A549 (cell line): ENCODE results near the gene CSF2. TPM values are rescaled to one million over a fixed set of nuclear protein-coding genes. Genes with fewer than 3 reads are reported as not detected.
A peak's percentile ranks its signal among the peaks of the same experiment; 100 is the strongest.

Experiments
- ATAC-seq, 2 experiments: fragments of 200-7000 bp in 1 of 2; fragments of >200 bp in 1 of 2; cut with Nextera tagmentation in 1 of 2; cut with Tn5 transposase in 1 of 2; 3 replicates each; pipeline versions ENCODE4 v1.8.0 to v1.9.1; 2018 to 2020; ENCODE audit warnings: mild to moderate bottlenecking in 1 of 2, moderate library complexity in 1 of 2
- CTCF ChIA-PET: fragments of 300-600 bp; sonication (Branson Sonifier 250); formaldehyde crosslinking; extraction: SDS; loops from one replicate; lab custom pipeline; 2021; ENCODE audit warnings: antibody characterized with exemption, inconsistent platforms; lab: Yijun Ruan, JAX
- POLR2A ChIA-PET: fragments of 350-600 bp; formaldehyde crosslinking; extraction: SDS; loops from one replicate; lab custom pipeline; 2021; ENCODE audit warnings: antibody characterized with exemption, inconsistent platforms; lab: Yijun Ruan, JAX
- DNase-seq, 2 experiments: peaks; one replicate each; pipeline versions ENCODE4 v3.0.0 to v3.0.0-alpha.2; 2011 to 2016; ENCODE audit warnings: low read depth in 1 of 2, low spot score in 1 of 2
- FAIRE-seq: peaks from 2 replicates; lab custom pipeline; 2011; peaks lifted over from hg19 to GRCh38; lab: Jason Lieb, UNC
- H3K27ac ChIP-seq, 2 experiments: fragments of >200 bp; sonication (Bioruptor Twin); formaldehyde crosslinking; 3 replicates each; pipeline ENCODE4 v1.5.1; 2016 to 2017
- H3K4me1 ChIP-seq: fragments of >200 bp; sonication (Bioruptor Twin); formaldehyde crosslinking; 3 replicates; pipeline ENCODE4 v1.6.1; 2016
- H3K4me2 ChIP-seq: fragments of >200 bp; sonication (Bioruptor Twin); formaldehyde crosslinking; 3 replicates; pipeline ENCODE4 v1.6.1; 2016
- H3K4me3 ChIP-seq: fragments of >200 bp; sonication (Bioruptor Twin); formaldehyde crosslinking; 3 replicates; pipeline ENCODE4 v1.5.1; 2016
- H3K9me3 ChIP-seq: fragments of >200 bp; sonication (Bioruptor Twin); formaldehyde crosslinking; 3 replicates; pipeline ENCODE4 v1.6.1; 2016
- BHLHE40 ChIP-seq: IDR thresholded peaks from 2 replicates; pipeline ENCODE4 v1.6.1; 2012; ENCODE audit warnings: low read depth, low read length, inconsistent platforms
- CBX8 ChIP-seq: fragments of 200-600 bp; sonication (generic); IDR thresholded peaks from 2 replicates; pipeline ENCODE4 v1.6.1; 2016
- CHD2 ChIP-seq: fragments of 150-350 bp; IDR thresholded peaks from 2 replicates; pipeline ENCODE4 v1.6.1; 2014; ENCODE audit warnings: low read length; ENCODE audit not compliant: partially characterized antibody
- EHF ChIP-seq: fragments of 250-450 bp; sonication (Bioruptor Pico); IDR thresholded peaks from 2 replicates; pipeline ENCODE4 v1.5.0; 2020; ENCODE audit warnings: mild to moderate bottlenecking
- EHMT2 ChIP-seq: fragments of 200-600 bp; sonication (generic); IDR thresholded peaks from 2 replicates; pipeline ENCODE4 v1.6.1; 2016; ENCODE audit warnings: antibody characterized with exemption, low read depth, mild to moderate bottlenecking, moderate library complexity
- FOSB ChIP-seq: fragments of 250-450 bp; sonication (Bioruptor Pico); IDR thresholded peaks from 2 replicates; pipeline ENCODE4 v1.5.0; 2020; ENCODE audit warnings: mild to moderate bottlenecking, moderate library complexity
- FOSL2 ChIP-seq, 2 experiments: fragments of 450-650 bp in 1 of 2; fragments of >200 bp in 1 of 2; sonication (Bioruptor Twin) in 1 of 2; formaldehyde crosslinking; IDR thresholded peaks; 2 replicates each; pipeline versions ENCODE4 v1.5.0 to v1.6.1; 2016 to 2020; ENCODE audit warnings: mild to moderate bottlenecking in 1 of 2, moderate library complexity in 1 of 2
- FOXS1 ChIP-seq: fragments of 250-450 bp; sonication (Bioruptor Pico); IDR thresholded peaks from 2 replicates; pipeline ENCODE4 v1.5.0; 2020; ENCODE audit warnings: mild to moderate bottlenecking, moderate library complexity
- HDAC2 ChIP-seq: fragments of 200-600 bp; sonication (generic); IDR thresholded peaks from 2 replicates; pipeline ENCODE4 v1.6.1; 2016
- HOXA7 ChIP-seq: fragments of 250-450 bp; sonication (Bioruptor Pico); IDR thresholded peaks from 2 replicates; pipeline ENCODE4 v1.5.0; 2020; ENCODE audit warnings: mild to moderate bottlenecking, moderate library complexity
- KDM1A ChIP-seq: fragments of 200-600 bp; sonication (generic); IDR thresholded peaks from 2 replicates; pipeline ENCODE4 v1.6.1; 2016; ENCODE audit warnings: low read depth, mild to moderate bottlenecking
- KDM5A ChIP-seq: fragments of 200-600 bp; sonication (generic); IDR thresholded peaks from 2 replicates; pipeline ENCODE4 v1.6.1; 2016; ENCODE audit warnings: antibody characterized with exemption, mild to moderate bottlenecking
- MAFK ChIP-seq: fragments of 450-650 bp; IDR thresholded peaks from 2 replicates; pipeline ENCODE4 v1.6.1; 2014; ENCODE audit not compliant: partially characterized antibody
- MYC ChIP-seq: IDR thresholded peaks from 2 replicates; pipeline ENCODE4 v1.6.1; 2012; ENCODE audit warnings: mild to moderate bottlenecking, inconsistent platforms, low read length, improper control_type of control experiment, borderline replicate concordance
- PHF8 ChIP-seq: fragments of 200-600 bp; sonication (generic); IDR thresholded peaks from 2 replicates; pipeline ENCODE4 v1.6.1; 2016; ENCODE audit warnings: low read depth, mild to moderate bottlenecking, antibody characterized with exemption, moderate library complexity, borderline replicate concordance
- POLR2AphosphoS2 ChIP-seq: conservative IDR thresholded peaks from 2 replicates; pipeline ENCODE4 v1.6.1; 2012; ENCODE audit warnings: low read length, improper control_type of control experiment, inconsistent platforms
- RCOR1 ChIP-seq: fragments of 150-350 bp; IDR thresholded peaks from 2 replicates; pipeline ENCODE4 v1.6.1; 2014; ENCODE audit warnings: antibody characterized with exemption, low read length, low read depth
- RFX5 ChIP-seq: fragments of 450-650 bp; IDR thresholded peaks from 2 replicates; pipeline ENCODE4 v1.7.1; 2014; ENCODE audit warnings: antibody characterized with exemption, mild to moderate bottlenecking, moderate library complexity
- RNF2 ChIP-seq: fragments of 200-600 bp; sonication (generic); IDR thresholded peaks from 2 replicates; pipeline ENCODE4 v1.6.1; 2016; ENCODE audit warnings: low read depth, mild to moderate bottlenecking, antibody characterized with exemption, moderate library complexity, borderline replicate concordance
- SMC3 ChIP-seq: fragments of >200 bp; sonication (Bioruptor Twin); formaldehyde crosslinking; IDR thresholded peaks from 3 replicates; pipeline ENCODE4 v1.6.1; 2018; ENCODE audit warnings: inconsistent platforms
- SREBF2 ChIP-seq: fragments of 450-650 bp; IDR thresholded peaks from 2 replicates; pipeline ENCODE4 v1.6.1; 2014; ENCODE audit warnings: mild to moderate bottlenecking, moderate library complexity
- ZC3H11A ChIP-seq: fragments of 450-650 bp; IDR thresholded peaks from 2 replicates; pipeline ENCODE4 v1.6.1; 2014; ENCODE audit warnings: antibody characterized with exemption, mild to moderate bottlenecking
- ZFP36 ChIP-seq: fragments of 450-650 bp; IDR thresholded peaks from 2 replicates; pipeline ENCODE4 v1.6.1; 2014; ENCODE audit warnings: borderline replicate concordance; ENCODE audit not compliant: partially characterized antibody
- ZNF302 ChIP-seq: fragments of 250-450 bp; sonication (Bioruptor Pico); IDR thresholded peaks from 2 replicates; pipeline ENCODE4 v1.9.0; 2021; ENCODE audit warnings: inconsistent platforms, mild to moderate bottlenecking, moderate library complexity
- ZSCAN20 ChIP-seq: fragments of 250-450 bp; sonication (Bioruptor Pico); IDR thresholded peaks from 2 replicates; pipeline ENCODE4 v1.8.0; 2022; ENCODE audit warnings: mild to moderate bottlenecking, moderate library complexity
- WGBS: methylation state at CpG from one replicate; pipeline ENCODE4 v1.1.6; 2017; ENCODE audit errors: missing lambda C conversion rate; 5-methylcytosine and 5-hydroxymethylcytosine counted together
- polyA plus RNA-seq, 4 experiments: library from polyadenylated mRNA; depleted of rRNA in 3 of 4; stranded (reverse); fragments of >200 nt; fragmentation: RNase III in 1 of 4; extraction: RNeasy Plus Mini Kit Qiagen cat#74134 plus additional on column Dnase treatment in 1 of 4; gene quantifications; 2 replicates in 3 of 4; 3 replicates in 1 of 4; pipeline ENCODE4 v1.2.3, GENCODE V29; 2011 to 2017
- TF ChIP-seq, protein P1 (sequence below): IDR thresholded peaks from 2 replicates; pipeline ENCODE4 v1.6.1; 2012
- TF ChIP-seq, protein P2 (sequence below): fragments of >200 bp; sonication (Bioruptor Twin); formaldehyde crosslinking; IDR thresholded peaks from 3 replicates; pipeline ENCODE4 v1.6.1; 2016
- TF ChIP-seq, protein P3 (sequence below): fragments of 250-450 bp; sonication (Bioruptor Pico); IDR thresholded peaks from 2 replicates; pipeline ENCODE4 v1.5.0; 2020; ENCODE audit warnings: low read depth, mild to moderate bottlenecking, moderate library complexity
- TF ChIP-seq, protein P4 (sequence below): fragments of >200 bp; sonication (Bioruptor Twin); formaldehyde crosslinking; IDR thresholded peaks from 2 replicates; pipeline ENCODE4 v1.6.1; 2016
- TF ChIP-seq, protein P5 (sequence below): IDR thresholded peaks from 2 replicates; pipeline ENCODE4 v1.6.1; 2012

The CSF2 gene
- polyA plus RNA-seq, 2 of the 4 experiments (the other 2 are of a cell fraction) = not detected

DNA sequence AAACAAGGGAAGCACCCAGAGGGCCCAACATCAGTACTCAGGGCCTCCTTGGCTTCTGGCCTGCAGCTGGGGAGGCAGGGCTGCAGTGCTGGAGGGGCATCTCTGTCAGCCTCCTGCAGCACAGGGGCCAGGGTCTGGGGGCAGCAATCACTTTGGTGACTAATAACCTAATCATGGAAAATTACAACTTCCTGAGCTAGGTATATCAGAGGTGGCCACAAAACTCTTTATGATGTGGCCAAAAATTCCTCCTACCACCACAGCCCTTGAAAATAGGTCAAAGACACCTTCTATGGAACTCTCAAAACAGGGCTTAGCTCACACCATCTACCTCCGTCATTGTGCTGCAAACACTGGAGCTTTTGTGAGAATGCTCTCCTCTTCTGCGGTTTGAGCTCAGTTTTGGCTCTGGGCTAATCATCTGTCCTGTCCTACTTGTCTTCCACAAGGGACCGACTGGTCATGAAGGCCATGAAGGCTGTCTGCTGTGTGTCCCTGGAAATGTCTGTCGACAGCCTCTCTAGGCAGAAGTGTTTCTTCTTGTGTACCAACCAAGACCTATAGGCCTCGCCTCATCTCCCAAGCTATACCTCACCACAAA, 28.6 kb downstream of the CSF2 start:
- no peak for DNase-seq
- CTCF ChIA-PET = interaction anchor here (1.0 to 2.8 kb wide), 8 partner anchors 9 to 170 kb away, joined by 3 to 8 read pairs (median 4); no protein-coding TSS in a partner anchor
- H3K27ac ChIP-seq = peak overlapping the region; percentile 73 to 81; a peak in 5 of 6 replicates

DNA sequence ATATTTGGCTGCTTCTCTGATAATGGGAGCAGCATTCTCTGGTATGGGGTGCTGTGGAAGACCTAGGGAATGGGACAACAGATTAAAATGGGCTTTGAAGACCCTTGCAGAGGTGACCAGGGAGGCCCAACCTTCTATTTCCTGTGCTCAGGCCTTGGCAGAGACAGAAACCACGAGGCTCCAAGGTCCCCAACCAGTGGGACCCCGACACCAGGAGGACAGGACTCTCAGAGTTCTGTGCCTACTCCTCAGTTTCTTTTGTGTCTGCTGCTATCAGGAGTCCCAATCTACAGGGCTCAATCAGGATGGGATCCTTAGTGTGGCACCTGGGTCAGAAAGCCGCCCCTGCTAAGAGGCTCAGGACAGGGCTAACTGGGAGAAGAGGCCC, 29.3 kb downstream of the CSF2 start:
- WGBS = 67% methylated on average over 3 of the region's 3 CpGs
- ATAC-seq = no peak; a peak in 2 of 6 replicates
- peak overlapping the region; percentile 61 for H3K4me2 ChIP-seq
- no peaks in the 10 kb centered on the region; the same call in 2 of the 3 replicates for H3K9me3 ChIP-seq
- TF ChIP-seq ZFP36 (no peak), MAFK (no peak), RNF2 (no peak), PHF8 (no peak), POLR2AphosphoS2 (no peak), ZNF302 (no peak), BHLHE40 (no peak), EHMT2 (no peak), ZC3H11A (no peak), HDAC2 (no peak), KDM5A (no peak), SMC3 (no peak), MYC (no peak)
- TF ChIP-seq, protein P1, sequence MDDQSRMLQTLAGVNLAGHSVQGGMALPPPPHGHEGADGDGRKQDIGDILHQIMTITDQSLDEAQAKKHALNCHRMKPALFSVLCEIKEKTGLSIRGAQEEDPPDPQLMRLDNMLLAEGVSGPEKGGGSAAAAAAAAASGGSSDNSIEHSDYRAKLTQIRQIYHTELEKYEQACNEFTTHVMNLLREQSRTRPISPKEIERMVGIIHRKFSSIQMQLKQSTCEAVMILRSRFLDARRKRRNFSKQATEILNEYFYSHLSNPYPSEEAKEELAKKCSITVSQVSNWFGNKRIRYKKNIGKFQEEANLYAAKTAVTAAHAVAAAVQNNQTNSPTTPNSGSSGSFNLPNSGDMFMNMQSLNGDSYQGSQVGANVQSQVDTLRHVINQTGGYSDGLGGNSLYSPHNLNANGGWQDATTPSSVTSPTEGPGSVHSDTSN = no peak
- TF ChIP-seq, protein P2, sequence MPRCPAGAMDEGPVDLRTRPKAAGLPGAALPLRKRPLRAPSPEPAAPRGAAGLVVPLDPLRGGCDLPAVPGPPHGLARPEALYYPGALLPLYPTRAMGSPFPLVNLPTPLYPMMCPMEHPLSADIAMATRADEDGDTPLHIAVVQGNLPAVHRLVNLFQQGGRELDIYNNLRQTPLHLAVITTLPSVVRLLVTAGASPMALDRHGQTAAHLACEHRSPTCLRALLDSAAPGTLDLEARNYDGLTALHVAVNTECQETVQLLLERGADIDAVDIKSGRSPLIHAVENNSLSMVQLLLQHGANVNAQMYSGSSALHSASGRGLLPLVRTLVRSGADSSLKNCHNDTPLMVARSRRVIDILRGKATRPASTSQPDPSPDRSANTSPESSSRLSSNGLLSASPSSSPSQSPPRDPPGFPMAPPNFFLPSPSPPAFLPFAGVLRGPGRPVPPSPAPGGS = no peak
- TF ChIP-seq, protein P3, sequence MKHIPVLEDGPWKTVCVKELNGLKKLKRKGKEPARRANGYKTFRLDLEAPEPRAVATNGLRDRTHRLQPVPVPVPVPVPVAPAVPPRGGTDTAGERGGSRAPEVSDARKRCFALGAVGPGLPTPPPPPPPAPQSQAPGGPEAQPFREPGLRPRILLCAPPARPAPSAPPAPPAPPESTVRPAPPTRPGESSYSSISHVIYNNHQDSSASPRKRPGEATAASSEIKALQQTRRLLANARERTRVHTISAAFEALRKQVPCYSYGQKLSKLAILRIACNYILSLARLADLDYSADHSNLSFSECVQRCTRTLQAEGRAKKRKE = no peak
- ChIA-PET CTCF (interaction anchor here (1.0 to 2.8 kb wide), 6 partner anchors 10 to 94 kb away, joined by 3 to 8 read pairs (median 4); no protein-coding TSS in a partner anchor), POLR2A (interaction anchor here (1.2 kb wide), 1 partner anchor 8 kb away, joined by 4 read pairs; no protein-coding TSS in a partner anchor)
- peaks cover 21% of the 10 kb centered on the region for H3K4me1 ChIP-seq
- H3K4me3 ChIP-seq = no peak overlapping the region
- no peak for DNase-seq
- FAIRE-seq = no peak
- peak overlapping the region; percentile 73 to 81 for H3K27ac ChIP-seq

More for the DNA sequence above, 28.6 kb downstream of the CSF2 start:
- WGBS = 88% methylated on average over 5 of the region's 5 CpGs
- no peaks in the 10 kb centered on the region for H3K9me3 ChIP-seq
- no peak overlapping the region for H3K4me2 ChIP-seq
- H3K4me1 ChIP-seq = peaks cover 21% of the 10 kb centered on the region
- TF ChIP-seq ZFP36 (no peak), KDM1A (no peak), EHF (CRISPR knock-in tag) (no peak), POLR2AphosphoS2 (no peak), FOXS1 (CRISPR knock-in tag) (no peak), ZSCAN20 (no peak), HOXA7 (CRISPR knock-in tag) (no peak), ZNF302 (no peak), FOSL2 (IDR thresholded peaks at IDR 0.05) (no peak), FOSL2 (CRISPR knock-in tag; IDR thresholded peaks at IDR 0.05) (no peak), RCOR1 (no peak), CHD2 (no peak), ZC3H11A (no peak), FOSB (CRISPR knock-in tag) (no peak), MYC (no peak), SREBF2 (no peak), RFX5 (no peak), RNF2 (no peak), CBX8 (no peak)
- TF ChIP-seq, protein P4, sequence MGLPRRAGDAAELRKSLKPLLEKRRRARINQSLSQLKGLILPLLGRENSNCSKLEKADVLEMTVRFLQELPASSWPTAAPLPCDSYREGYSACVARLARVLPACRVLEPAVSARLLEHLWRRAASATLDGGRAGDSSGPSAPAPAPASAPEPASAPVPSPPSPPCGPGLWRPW = no peak
- TF ChIP-seq, protein P5, sequence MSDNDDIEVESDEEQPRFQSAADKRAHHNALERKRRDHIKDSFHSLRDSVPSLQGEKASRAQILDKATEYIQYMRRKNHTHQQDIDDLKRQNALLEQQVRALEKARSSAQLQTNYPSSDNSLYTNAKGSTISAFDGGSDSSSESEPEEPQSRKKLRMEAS = no peak
- ATAC-seq (no peak), FAIRE-seq (no peak)
- H3K4me3 ChIP-seq = no peak overlapping the region
- POLR2A ChIA-PET = no interaction called here
